Heart left ventricle (tissue), 13 donors: ENCODE measurements around the gene EXOSC10.

Experiments used
- POLR2A ChIP-seq, 2 donors: fragments of 450-650 bp; IDR thresholded peaks; one replicate each; pipeline ENCODE4 v1.6.1; 2017; ENCODE audit warnings: antibody characterized with exemption in 2 of 2, mild to moderate bottlenecking in 2 of 2, moderate library complexity in 2 of 2
- TF ChIP-seq, protein P1 (sequence below), 12 donors: fragments of 200-600 bp; sonication (generic) in 4 of 12; IDR thresholded peaks; one replicate each; pipeline versions ENCODE4 v1.5.0 to v1.8.0; 2018 to 2022; ENCODE audit warnings: antibody characterized with exemption in 12 of 12, mild to moderate bottlenecking in 5 of 12
- donor health status: ischemic (EF 13 %, LVEDD 7.1; RV severe dilation, severe dysfunction).
- donor health status: DM: no; HTN: yes; CAD: no.
- donor health status: DM: no; HTN: no; CAD: no.
- donor health status: ischemic (EF 25% LVEDD 6.9; RV normal size, moderate dysfunction).
- donor health status: ischemic (EF 25% LVEDD 5.7; RV mildly dilated, moderate dysfunction).
- donor health status: ischemic (EF 35%, LVEDD 5.7; RV mildly dilated, moderate dysfunction).
- donor health status: nonischemic (EF 11% LVEDD 7.7; RV severe dilation, severe dysfunction).
- donor health status: DM: yes; HTN: yes; CAD: no.
- donor health status: PGD.
- donor health status: ischemic (EF 29% LVEDD 5.4; RV normal size, mild dysfunction).
- donor health status: nonischemic (EF 23%, LVEDD 6.1; RV moderate dilation, normal function).

DNA sequence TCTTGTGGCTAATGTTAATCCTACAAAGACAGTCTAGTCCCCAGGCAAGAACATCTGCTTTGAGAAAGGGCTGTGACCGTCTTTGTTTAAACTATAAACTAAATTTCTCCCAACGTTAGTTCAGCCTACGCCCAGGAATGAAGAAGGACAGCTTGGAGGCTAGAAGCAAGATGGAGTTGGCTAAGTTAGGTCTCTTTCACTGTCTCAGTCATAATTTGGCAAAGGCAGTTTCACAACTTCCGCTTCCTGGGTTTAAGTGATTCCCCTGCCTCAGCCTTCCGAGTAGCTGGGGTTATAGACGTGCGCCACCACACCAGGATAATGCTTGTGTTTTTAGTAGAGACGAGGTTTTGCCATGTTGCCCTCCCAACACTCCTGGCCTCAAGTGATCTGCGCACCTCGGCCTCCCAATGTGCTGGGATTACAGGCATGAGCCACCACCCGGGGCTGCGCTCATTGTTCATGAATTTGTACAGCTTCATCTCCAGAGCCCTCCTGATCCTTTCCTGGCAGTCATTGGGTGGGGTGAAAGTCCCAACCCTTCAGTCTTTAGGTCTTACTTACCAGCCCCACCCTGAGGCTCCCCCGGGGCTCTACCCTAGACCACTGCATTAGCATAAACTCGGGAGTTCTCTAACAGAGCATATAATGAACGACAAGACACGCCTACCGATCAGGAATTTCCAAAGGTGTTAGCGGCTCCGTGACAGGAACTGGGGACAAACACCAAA is 47.7 kb downstream of the EXOSC10 start:
- no peak for TF ChIP-seq POLR2A (IDR thresholded peaks at IDR 0.05)
- TF ChIP-seq, protein P1, sequence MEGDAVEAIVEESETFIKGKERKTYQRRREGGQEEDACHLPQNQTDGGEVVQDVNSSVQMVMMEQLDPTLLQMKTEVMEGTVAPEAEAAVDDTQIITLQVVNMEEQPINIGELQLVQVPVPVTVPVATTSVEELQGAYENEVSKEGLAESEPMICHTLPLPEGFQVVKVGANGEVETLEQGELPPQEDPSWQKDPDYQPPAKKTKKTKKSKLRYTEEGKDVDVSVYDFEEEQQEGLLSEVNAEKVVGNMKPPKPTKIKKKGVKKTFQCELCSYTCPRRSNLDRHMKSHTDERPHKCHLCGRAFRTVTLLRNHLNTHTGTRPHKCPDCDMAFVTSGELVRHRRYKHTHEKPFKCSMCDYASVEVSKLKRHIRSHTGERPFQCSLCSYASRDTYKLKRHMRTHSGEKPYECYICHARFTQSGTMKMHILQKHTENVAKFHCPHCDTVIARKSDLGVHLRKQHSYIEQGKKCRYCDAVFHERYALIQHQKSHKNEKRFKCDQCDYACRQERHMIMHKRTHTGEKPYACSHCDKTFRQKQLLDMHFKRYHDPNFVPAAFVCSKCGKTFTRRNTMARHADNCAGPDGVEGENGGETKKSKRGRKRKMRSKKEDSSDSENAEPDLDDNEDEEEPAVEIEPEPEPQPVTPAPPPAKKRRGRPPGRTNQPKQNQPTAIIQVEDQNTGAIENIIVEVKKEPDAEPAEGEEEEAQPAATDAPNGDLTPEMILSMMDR (IDR thresholded peaks at IDR 0.05): no peak
